GM12873 (cell line): Measurements from ENCODE around the gene ENHO.

Source experiments
- CTCF ChIP-seq: IDR thresholded peaks from 2 replicates; pipeline ENCODE4 v1.5.1; 2012; ENCODE audit warnings: low read depth, mild to moderate bottlenecking, moderate library complexity, low read length, control low read depth; ENCODE audit not compliant: insufficient read depth; ENCODE audit errors: missing control alignments

Gene ENHO

GRCh38 chr9:34544035-34544434 is 21.2 kb upstream of the ENHO start:
- TF ChIP-seq CTCF, result no peak

GRCh38 chr9:34541540-34541939 is 18.8 kb upstream of the ENHO start:
- no peak for TF ChIP-seq CTCF

GRCh38 chr9:34540827-34541226 is 18.0 kb upstream of the ENHO start:
- no peak for TF ChIP-seq CTCF

GRCh38 chr9:34536685-34537084 is 13.9 kb upstream of the ENHO start:
- TF ChIP-seq CTCF, result no peak

GRCh38 chr9:34526026-34526425 is 3.2 kb upstream of the ENHO start:
- TF ChIP-seq CTCF, result no peak

GRCh38 chr9:34524349-34524748 is 1.6 kb upstream of the ENHO start:
- TF ChIP-seq CTCF, result no peak

- TF ChIP-seq CTCF, result no peak
These were observed 501 bp downstream of the ENHO start for GRCh38 chr9:34522091-34522887.
